HTR-8/SVneo (cell line): ENCODE data around the gene OR8G5.
"Not testable (repeated sequence)": the region's sequence is repeated elsewhere in the genome, so short reads cannot be mapped to it uniquely, and the experiment has no call there.

Experiments used
- DNase-seq: peaks from one replicate; pipeline ENCODE4 v3.0.0; 2011; ENCODE audit warnings: low spot score, mixed read lengths; ENCODE audit not compliant: insufficient read length
- FAIRE-seq: peaks from 2 replicates; lab custom pipeline; 2011; peaks lifted over from hg19 to GRCh38; lab: Jason Lieb, UNC

Gene OR8G5

GRCh38 chr11:124256076-124256475, at the start of gene OR8G5:
Gene OR8G5, plus strand, starts transcription at chr11:124256376. Its CDS starts 8,556 bp downstream, at chr11:124264932.
- no peak for FAIRE-seq
- DNase-seq: no peak

DNA sequence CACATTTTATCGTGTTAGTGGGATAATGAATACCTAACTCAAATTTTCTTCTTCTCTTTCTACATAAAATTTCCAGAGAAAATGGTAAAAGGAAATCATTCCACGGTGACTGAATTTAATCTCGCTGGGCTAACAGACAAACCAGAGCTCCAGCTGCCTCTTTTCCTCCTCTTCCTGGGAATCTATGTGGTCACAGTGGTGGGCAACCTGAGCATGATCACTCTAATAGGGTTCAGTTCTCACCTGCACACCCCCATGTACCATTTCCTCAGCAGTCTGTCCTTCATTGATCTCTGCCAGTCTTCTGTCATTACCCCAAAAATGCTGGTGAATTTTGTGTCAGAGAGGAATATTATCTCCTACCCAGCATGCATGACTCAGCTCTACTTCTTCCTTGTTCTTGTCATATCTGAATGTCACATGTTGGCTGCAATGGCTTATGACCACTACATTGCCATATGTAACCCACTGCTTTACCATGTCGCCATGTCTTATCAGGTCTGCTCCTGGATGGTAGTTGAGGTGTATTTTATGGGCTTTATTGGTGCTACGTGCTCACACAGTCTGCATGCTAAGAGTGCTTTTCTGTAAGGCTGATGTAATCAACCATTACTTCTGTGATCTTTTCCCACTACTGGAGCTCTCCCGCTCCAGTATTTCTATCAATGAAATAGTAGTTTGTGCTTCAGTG, 48.9 kb upstream of the OR8G5 start:
- no peak for FAIRE-seq
- DNase-seq: no peak

GRCh38 chr11:124209824-124210357, 46.3 kb upstream of the OR8G5 start:
- no peak for FAIRE-seq

DNA sequence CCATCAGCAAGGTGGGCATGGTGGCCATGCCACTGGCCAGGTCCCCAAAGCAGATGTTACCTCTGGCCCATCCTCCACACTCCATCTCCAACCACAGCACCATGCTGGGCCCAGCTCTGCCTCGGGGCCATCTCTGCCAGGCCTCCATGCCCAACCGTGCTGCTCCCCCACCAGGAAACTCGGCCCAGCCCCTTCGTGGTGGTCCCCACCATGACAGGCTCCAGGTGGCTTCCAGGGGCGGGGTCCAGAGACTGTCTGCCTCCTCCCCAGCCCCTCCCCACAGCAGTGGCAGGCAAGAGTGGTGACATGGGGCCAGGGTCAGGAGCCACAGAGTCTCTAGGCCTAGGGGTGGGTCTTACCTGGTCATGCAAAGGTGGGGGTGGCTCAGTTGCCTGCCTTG, 45.8 kb upstream of the OR8G5 start:
- DNase-seq (no peak), FAIRE-seq (no peak)

More at GRCh38 chr11:124209824-124210357, 46.3 kb upstream of the OR8G5 start:
- no peak for DNase-seq

GRCh38 chr11:124211321-124211720, 44.9 kb upstream of the OR8G5 start:
- FAIRE-seq (no peak), DNase-seq (no peak)

GRCh38 chr11:124214027-124214426, 42.1 kb upstream of the OR8G5 start:
- FAIRE-seq (no peak), DNase-seq (no peak)

GRCh38 chr11:124219126-124219525, 37.0 kb upstream of the OR8G5 start:
- FAIRE-seq (no peak), DNase-seq (no peak)

GRCh38 chr11:124222407-124222806, 33.8 kb upstream of the OR8G5 start:
- DNase-seq (no peak), FAIRE-seq (no peak)

DNA sequence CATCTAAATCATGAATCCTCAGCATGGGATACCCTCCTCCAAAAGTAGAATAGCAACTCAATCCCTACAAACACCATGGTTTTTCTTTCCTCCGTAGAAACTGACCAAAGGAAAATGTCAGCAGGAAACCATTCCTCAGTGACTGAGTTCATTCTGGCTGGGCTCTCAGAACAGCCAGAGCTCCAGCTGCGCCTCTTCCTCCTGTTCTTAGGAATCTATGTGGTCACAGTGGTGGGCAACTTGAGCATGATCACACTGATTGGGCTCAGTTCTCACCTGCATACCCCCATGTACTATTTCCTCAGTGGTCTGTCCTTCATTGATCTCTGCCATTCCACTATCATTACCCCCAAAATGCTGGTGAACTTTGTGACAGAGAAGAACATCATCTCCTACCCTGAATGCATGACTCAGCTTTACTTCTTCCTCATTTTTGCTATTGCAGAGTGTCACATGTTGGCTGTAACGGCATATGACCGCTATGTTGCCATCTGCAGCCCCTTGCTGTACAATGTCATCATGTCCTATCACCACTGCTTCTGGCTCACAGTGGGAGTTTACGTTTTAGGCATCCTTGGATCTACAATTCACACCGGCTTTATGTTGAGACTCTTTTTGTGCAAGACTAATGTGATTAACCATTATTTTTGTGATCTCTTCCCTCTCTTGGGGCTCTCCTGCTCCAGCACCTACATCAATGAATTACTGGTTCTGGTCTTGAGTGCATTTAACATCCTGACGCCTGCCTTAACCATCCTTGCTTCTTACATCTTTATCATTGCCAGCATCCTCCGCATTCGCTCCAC, 31.4 kb upstream of the OR8G5 start:
- not testable (repeated sequence) for FAIRE-seq

GRCh38 chr11:124225471-124225870, 30.7 kb upstream of the OR8G5 start:
- FAIRE-seq (no peak), DNase-seq (no peak)

More for the DNA sequence above, 31.4 kb upstream of the OR8G5 start:
- not testable (repeated sequence) for DNase-seq

GRCh38 chr11:124233376-124233775, 22.8 kb upstream of the OR8G5 start:
- no peak for DNase-seq
- no peak for FAIRE-seq

DNA sequence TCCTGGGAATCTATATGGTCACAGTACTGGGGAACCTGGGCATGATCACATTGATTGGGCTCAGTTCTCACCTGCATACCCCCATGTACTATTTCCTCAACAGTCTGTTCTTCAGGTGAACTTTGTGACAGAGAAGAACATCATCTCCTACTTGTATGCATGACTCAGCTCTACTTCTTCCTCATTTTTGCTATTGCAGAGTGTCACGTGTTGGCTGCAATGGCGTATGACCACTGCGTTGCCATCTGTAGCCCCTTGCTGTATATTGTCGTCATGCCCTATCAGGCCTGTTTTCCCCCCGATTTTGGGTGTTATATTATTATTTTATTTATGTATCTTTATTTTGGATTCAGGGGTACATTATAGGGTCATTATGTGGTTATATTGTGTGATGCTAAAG, 17.7 kb upstream of the OR8G5 start:
- FAIRE-seq (no peak), DNase-seq (no peak)

DNA sequence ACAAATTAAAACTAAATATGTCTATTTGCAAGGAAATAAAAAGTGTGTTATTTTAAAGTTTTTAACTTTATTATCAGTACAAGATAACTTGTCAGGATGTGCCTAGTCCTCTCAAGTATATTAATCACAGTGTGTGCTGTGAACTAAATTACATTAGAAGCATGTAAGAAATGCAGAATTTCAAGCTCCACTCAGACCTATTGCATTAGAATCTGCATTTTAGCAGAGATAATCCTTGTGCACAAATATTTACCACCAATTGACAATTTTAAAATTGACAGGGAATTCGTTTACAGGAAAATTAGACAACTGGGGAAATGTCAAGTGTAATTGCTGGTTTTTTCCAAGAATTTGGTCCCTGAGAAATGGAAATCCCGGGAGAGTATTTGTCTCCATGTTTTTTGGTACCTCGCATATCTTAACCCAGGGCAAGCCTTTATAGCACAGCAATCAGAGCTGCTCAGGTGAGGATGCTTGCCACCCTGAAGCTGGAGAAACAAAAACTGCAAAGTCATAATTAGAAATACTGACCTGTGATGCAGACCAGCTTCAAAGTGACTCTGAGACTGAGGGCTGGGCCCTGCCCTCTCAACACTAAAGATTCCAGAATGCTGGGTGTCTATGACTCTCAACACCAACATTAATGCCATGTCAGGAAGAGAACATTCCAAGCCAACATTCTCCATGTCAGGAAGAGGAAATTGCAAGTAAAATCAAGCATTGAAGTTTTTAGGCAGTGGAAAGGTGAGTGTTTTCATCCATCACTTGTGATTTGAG, 15.4 kb upstream of the OR8G5 start, which contains the start of gene OR8G1:
TSS of gene OR8G1 (plus strand) at position 475 of the 777 bp plus-strand sequence. CDS start 8,581 bp downstream, outside the sequence.
- no peak for DNase-seq

DNA sequence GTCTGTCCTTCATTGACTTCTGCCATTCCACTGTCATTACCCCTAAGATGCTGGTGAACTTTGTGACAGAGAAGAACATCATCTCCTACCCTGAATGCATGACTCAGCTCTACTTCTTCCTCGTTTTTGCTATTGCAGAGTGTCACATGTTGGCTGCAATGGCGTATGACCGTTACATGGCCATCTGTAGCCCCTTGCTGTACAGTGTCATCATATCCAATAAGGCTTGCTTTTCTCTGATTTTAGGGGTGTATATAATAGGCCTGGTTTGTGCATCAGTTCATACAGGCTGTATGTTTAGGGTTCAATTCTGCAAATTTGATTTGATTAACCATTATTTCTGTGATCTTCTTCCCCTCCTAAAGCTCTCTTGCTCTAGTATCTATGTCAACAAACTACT, 6.3 kb upstream of the OR8G5 start:
- DNase-seq, FAIRE-seq: not testable (repeated sequence)

More for the DNA sequence above, 15.4 kb upstream of the OR8G5 start, which contains the start of gene OR8G1:
- no peak for FAIRE-seq

DNA sequence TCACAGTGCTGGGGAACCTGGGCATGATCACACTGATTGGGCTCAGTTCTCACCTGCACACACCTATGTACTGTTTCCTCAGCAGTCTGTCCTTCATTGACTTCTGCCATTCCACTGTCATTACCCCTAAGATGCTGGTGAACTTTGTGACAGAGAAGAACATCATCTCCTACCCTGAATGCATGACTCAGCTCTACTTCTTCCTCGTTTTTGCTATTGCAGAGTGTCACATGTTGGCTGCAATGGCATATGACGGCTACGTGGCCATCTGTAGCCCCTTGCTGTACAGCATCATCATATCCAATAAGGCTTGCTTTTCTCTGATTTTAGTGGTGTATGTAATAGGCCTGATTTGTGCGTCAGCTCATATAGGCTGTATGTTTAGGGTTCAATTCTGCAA, 8.9 kb downstream of the OR8G5 start:
- not testable (repeated sequence) for DNase-seq, FAIRE-seq

DNA sequence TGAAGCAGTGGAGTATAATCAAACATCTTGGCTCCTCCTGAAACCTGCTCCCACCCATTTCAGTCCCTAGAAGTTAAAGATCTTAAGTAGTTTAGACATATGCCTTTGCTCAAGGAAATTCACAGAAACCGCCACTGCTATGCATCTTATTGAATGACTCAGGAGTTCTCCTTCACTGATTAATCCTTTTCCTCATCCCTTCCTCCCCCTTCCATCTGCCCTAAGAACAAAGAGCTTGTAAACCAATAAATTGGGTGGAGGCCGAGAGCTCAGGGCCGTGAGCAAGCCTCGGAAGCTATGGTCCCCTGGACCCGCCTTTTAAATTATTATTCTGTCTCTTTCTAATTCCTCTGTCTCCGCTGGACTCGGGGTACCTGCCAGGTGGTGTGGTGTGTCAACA, 14.7 kb downstream of the OR8G5 start:
- not testable (repeated sequence) for FAIRE-seq, DNase-seq

DNA sequence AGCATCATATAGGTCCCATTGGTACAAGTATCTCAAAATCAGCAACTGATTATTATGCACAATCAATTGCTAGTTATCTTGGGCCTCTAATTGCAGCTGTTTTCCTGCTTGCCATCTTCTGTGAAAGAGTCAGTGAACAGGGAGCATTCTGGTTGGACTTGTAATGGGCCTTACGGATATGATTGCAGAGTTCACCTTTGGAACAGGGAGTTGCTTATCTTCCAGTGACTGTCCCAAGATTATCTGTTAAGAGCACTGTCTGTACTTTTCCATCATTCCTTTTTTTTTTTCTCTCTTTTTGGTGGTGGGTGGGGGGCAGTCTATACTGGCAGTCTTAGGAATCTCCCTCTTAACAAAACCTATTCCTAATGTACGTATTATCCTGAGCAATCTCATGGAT, 17.8 kb downstream of the OR8G5 start:
- FAIRE-seq (no peak), DNase-seq (no peak)

DNA sequence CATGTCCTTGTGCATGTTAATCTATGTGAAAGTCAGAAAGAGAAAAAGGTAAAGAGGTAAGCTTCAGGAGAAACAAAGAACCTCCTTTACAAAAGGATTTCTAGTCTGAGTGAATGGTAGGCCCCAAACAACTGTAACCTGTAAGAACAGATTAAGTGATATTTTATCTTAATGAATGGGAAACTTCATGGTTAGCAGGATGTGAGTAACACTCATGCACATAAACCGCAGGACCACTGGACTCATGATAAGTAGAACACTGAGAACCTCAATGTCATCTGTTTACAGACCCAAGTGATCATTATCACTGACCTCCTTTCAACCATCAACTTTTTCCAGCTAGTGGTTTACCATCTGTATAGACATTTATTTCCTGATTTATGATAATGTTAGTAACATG, 19.9 kb downstream of the OR8G5 start:
- DNase-seq: no peak
- FAIRE-seq: no peak

GRCh38 chr11:124277207-124277606, 21.0 kb downstream of the OR8G5 start:
- DNase-seq (no peak), FAIRE-seq (no peak)

DNA sequence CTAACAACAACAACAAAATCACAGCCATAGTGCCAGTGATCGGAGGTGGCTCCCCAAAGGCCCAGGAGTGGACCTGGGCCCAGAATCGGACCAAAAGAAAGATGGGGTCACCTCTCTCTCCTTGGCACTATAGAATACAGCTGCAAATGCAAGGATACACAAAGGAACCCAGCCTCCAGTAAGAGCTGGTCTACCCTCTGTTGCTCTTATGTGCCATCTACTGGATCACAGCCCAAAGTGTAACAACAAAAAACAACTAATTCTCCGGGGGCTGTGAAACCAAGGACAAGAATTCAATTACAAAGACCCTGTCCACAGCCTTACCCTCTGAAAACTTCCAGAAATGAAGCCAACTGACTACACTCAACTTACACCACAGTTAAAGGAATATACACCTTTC, 21.6 kb downstream of the OR8G5 start:
- DNase-seq: no peak
- no peak for FAIRE-seq
